NCI-H2227 (cell line): ENCODE data around the gene LRSAM1.

Experiments
- DNase-seq: peaks from one replicate; lab custom pipeline; 2025; ENCODE audit not compliant: unreplicated experiment; lab: John Stamatoyannopoulos, UW

The LRSAM1 gene

DNA sequence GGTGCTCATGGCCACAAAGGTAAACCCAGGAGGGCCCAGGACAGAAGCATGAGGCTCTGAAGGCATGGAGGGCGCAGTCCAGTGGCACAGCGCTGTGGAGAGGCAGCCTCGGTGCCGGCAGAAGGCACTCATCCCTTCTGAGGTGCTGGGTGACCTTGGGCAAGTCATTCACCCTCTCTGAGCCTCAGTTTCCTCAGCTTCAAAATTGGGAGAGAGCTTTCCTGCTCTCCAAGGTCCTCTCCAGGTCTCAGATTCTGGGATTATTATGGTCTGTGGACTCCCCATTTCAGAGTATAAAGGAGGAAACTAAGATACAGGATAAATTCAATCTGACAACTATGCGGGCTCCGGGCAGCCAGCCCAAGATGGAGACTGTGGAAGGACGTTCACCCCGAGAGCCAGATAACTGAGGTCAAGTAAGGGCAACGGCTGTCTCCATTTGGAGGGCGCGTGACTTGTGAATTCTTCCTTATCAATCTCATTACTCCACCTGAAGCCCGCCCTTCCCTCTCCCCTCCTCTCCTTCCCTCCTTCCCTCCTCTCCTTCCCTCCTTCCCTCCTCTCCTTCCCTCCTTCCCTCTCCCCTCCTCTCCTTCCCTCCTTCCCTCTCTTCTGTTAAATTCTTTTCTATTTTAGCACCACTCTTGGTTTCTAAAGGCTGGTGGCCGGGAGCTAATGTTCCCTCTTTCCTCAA, 58.1 kb downstream of the LRSAM1 start:
- no peak for DNase-seq

DNA sequence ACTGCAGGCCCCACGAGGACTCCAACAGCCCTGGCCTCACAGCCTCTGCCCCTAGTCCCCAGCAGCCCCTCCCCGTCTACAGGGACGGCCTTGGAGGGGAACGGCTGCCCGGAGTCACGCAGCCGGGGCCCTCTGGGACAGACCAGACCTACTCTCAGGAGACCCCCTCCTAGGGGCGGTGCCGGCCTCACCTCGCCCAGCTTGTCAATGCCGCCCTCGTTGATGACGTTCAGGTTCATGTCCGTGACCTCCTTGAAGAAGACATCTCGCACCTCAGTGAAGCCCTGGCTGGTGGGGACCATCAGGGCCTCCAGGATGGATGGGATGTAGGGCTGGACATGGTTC, 58.6 kb downstream of the LRSAM1 start:
- no peak for DNase-seq

DNA sequence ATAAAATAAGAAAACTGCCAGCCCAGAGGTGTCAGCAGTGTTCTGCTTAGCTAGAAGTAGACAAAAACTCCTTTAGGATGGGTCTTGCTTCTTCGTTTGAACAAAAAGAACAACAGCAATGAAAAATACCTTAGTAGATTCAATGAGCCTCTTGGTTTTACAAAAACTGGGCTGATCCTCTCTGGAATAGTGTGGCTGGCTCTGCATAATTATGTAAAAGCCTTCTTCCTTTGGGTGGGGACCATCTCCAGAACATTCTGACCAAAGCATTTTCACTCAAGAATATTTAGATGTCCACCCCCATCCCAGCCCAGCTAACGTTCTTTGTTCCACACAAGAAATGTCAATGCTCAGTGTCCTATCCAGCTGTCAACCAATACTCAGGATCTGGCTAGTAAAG, 63.2 kb downstream of the LRSAM1 start:
- no peak for DNase-seq

DNA sequence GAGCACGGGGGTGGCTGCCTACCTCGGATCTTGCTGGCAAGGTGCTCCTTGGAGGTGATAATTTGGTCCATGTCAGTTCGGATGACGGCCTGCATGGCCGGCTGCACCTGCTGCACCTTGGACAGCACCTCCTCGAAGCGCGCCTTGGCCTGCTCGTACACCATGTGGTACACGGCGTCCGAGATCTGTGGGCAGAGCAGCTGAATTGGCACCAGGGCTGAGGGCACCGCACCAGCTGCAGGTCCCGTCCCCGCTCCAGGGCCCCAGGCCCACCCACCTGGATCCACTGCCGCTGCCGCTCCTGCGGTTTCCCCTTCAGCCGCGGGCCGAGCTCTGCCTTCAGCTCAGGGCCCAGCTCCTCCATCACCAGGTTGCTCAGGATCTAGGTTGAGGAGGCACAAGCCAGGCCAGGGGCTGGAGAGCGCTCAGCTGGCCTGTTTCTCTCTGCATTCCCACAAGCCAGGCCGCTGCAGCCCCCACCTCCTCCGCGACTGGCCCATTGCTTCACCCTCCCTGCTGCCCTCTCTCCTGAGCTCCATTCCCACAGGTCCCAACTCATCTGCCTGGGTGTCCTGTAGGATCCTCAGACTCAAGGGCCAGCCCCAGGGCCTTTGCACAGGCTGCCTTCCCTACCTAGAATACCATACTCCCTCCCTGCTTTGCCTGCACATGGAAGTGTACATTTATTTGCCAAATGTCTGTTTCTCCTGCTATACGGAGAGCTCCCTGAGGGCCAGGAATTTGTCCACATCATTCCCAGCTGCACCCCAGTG, 65.7 kb downstream of the LRSAM1 start:
- no peak for DNase-seq

DNA sequence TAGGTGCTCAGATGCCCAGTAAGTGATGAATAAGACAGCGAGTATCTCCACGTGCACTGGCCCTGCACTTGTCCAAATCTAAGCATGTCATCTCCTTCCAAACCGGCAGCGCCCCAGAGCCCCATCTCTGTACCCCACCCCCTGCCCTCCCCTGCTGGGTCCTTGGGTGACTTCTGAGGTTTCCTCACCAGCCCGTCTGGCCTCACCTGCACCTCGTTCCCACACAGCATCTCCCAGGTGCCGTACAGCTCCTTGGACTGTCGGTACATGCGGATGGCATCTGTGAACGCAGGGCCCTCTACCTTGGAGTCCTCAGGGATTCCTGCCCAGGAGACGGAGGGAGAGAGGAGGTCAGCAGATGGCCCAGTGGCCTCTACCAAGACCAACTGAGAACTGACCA, 66.3 kb downstream of the LRSAM1 start:
- DNase-seq = no peak

DNA sequence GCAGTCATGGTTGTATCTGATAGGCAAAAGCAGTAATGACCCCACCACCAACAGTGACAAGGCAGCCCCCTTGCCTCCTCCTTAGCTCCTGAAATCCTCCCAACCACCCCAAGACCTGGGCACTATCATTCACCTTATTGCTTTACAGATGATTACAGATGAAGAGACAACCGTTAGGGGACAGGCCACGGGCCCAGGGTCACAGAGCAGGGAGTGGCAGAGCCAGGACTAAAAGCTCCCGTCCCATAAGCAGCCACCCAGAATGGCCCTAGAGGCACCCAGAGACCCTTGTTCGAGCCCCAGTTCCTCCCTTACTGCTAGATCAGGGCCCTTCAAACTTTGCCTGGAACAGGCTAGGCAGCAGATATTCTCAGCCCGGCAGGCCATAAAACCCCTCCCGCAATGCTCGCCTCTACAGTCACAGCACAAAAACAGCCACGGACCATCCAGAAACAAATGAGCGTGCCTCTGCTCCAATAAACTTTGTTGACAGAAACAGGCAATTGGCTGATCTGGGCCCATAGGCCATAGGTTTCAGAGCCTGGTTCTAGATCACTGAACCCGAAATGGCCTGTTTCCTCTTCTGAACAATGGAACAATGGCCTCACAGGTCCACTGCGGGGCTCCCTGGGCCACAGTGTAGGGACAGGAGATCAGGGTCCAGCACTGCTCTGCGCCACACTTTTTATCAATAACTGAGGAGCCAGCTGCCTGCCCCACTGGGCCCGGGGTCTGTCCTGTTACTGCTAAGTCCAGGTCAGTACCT, 67.0 kb downstream of the LRSAM1 start:
- no peak for DNase-seq

DNA sequence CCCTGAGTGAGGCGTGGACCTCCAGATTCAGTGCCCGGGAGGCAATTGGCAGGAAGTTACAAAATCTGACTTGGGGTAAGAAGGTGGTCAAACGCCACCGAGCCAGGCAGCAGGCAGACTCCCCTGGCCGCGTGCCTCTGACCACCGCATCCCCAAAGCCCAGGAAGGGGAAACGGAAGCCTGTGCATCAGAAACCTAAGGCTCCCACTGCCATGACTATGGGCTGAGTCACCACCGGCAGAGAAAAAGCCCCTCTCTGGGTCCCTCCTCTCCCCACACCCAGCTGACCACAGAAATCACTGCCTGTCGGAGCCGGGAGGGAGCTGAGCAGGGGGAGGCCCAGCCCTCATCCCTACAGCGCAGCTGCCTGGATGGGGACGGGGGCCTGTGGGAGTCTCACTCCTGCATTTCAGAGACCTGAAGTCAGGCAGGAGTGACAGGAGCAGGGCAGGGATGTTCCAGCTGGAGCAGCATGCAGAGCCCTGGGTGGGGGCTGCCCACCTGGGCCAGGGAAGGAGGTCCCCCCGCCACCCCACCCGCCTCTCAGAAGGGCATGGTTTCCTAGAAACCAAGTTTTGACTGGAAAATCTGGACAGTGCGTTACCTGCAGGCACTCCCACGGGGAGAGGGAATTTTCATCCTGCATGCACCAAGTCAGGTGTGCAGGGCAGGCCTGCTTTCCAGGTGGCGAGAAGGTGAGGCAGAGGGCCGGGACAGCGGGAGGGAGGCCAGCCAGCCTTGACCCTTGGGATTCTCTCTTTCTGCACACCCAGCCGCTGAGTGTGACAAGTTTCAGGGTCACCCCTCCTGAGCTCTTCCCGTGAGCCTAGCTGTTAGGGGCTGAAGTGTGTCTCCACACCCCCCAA, 68.2 kb downstream of the LRSAM1 start:
- no peak for DNase-seq

DNA sequence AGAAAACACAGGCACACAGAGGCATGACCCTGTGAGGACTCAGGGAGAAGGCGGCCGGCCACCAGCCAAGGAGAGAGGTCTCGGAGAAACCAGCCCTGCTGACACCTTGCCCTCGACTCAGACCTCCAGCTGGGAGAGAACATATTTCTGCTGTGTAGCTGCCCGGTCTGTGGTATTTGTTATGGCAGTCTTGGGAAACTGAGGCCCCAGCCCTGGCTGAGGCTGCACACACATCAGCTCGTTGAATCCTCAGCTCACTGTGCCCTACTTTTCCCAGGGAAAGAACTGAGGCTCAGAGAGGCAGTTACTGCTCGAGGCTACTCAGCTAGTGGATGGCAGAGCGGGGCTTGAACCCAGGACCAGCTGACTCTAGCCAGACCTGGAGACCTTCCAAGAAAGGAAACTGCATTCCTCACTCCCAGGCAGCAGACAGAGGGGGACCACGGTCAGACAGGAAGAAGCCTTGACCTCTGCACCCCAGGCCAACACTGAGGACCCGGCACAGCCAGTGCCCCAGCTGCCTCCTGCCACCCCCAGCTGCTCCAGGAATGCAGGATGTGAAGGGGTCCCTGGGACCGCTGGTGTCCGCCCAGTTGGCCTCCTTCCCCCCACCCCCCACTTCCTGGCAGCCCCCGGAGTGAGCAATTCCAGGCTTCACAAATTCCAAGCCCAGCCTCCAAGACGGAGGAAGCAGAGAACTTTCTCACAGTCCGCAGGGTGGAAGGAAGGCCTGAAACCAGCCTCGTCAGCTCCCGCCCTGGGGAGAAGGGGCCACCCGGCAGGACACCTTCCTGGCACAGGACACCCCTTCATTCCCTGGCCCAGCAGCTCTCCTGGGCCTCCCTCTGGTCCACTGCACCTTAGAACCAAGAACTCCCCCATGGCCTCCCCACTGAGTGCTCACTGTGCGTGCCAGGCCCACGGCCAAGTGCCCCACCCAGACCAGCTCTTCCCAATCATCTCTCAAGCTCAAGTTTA, 69.9 kb downstream of the LRSAM1 start:
- no peak for DNase-seq

DNA sequence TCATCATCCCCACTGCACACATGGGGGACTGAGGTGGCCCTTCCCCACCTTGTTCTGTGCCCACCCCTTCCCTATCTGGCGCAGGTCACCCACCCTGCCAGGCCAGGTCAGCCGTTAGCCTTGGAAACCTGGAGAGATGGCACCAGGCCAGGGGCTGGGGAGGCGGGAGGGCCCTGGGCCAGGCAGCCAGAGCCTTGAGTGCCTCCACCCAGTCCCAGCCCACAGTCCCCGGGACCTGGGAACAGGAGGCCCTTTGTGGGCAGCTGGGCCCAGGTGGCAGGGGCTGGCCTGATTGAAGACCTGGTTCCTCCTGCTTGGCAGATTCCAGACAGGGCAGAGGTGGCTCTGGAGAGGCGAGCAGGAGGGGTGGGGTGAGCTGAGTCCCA, 70.6 kb downstream of the LRSAM1 start:
- no peak for DNase-seq

DNA sequence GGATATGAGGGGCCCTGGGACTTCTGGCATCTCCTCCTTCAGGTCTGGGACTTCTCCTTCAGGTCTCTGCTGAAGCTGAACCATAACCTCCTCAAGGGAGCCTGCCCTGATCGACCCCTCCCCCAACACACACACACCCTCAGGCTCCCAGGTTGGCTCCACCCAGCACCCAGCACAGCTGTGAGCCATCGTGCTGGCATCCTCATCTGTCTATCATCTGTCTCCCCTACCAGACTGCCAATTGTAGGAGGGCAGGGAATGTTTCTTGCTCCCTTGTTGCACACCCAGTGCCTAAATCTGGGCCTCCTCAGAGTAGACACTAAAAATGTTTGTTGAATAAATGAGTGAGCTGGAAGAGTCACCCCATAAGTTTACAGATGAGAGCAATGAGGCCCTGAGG, 71.4 kb downstream of the LRSAM1 start:
- DNase-seq = no peak

DNA sequence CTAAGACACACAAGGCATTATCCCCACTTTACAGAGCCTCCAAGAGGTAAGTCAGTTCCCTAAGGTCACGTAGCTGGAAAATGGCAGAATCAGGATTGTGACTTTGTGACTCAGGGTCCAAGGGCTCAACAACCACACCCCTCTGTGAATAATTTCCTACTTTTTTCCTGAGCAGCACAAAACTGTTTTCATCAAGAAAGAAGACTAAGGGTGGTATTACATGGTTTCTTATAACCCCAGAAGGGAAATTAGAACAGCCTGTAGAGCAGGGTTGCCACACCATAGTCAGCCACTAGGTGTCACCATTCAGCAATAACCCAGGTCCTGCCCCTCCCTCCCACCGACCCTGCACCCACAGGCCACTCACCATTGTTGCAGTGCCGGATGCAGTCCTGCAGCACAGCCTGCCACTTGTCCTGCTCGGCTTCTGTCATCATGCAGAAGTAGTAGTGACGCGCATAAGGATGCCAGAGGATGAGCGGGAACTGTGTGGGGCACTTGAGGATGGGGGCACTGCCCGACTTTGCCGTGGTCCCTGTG, 72.1 kb downstream of the LRSAM1 start:
- DNase-seq = no peak

DNA sequence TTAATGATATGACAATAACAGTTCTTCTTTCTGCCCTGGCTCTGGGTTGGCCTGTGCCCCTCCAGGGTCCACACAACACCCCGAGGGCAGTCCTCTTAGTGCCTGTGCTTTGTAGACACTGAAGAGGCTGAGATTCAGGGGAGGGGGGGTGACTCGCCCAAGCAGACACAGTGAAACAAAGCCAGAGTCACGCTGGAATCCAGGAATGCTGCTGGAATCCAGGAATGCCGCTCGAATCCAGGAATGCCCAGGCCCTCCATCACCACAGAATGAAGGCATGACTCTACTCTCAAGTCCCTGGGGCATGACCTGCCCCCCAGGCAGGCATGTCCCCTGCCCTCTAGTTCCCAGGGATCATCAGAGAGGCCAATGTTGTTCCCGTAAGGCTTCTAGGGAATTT, 73.1 kb downstream of the LRSAM1 start:
- DNase-seq = no peak

DNA sequence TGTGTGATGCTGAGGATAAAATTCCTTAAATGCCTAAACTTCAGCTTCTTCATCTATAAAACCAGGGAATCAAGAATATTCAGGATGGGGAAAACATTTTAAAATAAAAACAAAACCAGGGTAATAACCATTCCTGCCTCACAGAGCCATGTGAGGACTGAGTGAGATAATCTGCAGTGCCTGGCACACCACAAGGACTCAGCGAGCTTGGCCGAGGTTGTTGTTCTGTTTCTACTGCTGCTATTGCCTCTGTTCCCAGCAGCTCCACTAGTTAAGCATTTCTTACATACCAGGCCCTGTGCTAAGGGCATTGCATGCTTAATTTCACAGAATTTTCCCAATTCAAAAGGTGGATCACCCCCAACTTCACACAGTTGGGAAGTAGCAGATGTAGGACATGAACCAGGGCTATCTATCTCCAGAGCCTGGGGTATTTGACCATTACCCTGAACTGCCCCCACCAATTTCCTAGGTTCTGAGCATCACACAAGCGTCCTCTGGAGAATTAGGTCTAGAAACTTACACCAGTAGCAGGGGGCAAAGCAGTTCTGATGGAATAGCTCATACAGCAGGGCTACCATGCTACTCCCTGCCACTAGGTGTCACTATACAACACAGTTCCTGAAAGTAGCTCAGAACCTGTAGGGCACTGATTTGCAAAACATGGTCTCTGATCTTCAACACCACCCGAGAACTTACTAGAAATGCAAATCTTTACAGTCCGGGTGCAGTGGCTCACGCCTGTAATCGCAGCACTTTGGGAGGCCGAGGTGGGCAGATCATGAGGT, 74.3 kb downstream of the LRSAM1 start:
- DNase-seq = peak; percentile 9

DNA sequence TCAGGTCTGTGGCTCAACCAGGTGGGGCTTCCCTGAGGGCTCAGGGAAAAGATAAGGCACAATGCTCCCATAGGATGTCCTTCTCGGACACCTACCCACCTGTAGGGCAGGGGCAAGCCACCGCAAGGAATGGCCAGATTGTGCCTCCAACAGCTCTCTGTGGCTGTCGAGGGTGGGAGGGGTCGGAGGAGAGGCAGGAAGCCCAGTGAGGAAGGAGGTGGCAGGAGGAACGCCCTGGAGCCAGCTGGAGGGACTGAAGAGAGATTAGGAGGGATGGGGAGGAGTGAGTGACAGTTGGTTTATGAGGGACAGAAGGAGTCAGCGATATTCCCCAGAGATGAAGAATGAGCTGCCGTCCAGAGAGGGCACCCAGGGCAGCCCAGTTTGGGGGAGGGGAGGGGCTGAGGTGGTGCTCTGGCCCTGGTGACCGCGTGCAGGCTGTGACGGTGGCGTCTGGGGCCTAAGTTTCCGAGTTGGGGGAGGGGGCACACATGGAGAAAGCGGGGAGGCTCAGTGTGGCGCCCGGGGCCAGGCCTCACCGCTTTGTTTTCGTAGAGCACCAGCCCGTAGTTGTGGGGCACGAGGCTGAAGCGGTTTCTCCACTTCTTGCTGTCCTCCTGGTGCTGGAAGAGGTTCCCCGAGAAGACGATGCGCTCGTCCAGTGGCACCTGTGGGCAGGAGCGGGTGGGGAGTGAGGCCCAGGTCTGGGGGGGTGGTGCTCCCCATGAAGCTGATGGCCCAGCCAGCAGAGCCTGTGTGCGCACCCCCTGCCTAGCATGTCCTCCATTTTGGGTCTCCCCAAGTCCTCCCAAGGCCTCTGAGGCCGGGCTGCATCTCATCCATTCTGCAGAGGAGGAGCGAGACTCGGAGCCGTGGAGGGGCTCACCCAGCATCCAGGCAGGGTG, 75.6 kb downstream of the LRSAM1 start:
- no peak for DNase-seq

DNA sequence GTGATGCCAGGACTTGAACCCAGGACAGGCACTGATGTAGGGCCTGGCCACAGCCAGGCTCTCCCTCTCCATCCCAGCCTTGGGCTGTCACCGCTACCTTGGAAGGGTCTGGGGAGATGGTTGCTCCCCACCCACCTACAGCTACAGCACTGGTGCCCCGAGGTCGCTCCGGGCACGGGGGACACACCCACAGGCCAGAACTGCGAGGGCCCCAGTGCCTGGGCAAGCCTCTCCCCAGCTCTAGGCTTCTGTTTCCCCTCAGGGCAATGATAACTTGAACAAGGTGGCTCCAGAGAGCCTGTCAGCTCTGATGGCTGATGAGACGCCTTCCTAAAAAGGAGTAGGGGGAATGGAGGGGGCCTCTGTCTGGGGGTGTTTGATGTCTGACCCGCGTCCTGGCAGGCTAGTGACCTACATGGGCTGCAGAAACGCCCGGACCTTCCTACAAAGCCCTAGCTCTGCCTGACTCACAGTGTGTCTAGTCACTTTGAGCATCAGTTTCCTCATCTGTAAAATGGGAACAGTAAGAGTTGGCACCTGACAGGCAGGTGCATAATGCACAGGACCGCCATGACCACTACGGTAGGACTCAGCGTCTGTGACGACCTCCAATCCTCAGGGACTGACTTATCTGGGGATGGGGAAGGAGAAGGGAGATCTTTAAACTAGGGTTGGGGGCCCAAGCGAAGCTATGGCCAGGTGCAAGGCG, 76.4 kb downstream of the LRSAM1 start:
- no peak for DNase-seq

DNA sequence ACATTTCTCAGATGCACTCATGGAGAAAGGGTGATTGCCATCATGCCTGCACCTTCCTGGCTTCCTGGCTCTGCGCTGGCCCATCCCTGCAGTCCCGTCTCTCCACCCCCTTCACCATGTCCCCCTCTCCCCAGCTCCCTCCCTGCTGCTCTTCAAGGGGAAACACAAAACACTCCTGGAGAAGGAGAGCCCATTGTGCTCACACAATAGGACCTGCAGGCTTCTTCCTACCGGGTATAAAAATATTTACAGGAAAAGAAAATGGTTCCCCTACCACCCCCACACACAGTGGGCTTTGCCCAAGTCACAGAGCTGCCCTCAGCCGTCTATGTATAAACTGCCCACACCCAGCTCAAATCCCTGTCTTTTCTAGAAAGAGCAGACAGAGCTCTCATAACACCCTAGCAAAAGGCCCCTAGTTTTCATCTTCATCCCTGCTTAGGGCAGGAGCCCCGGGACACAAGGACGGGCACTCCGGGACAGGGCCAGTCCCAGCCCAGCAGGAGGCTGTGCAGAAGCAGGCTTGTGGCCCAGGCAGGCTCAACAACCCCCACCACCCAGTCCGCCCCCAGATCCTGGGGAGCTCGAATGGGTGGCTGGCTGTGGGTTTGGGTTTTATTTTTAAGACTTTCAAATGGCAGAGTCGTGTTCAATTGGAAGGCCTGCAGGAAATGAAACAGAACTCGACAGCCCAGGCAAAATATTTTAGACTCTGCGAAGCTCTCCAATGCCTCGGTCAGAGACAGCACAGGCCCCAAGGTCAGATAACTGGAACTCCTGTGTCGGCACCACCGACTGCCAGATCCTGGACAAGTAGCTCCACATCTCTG, 77.3 kb downstream of the LRSAM1 start:
- DNase-seq = peak; percentile 20
